ENCODE data around the gene NACA.

The NACA gene

DNA sequence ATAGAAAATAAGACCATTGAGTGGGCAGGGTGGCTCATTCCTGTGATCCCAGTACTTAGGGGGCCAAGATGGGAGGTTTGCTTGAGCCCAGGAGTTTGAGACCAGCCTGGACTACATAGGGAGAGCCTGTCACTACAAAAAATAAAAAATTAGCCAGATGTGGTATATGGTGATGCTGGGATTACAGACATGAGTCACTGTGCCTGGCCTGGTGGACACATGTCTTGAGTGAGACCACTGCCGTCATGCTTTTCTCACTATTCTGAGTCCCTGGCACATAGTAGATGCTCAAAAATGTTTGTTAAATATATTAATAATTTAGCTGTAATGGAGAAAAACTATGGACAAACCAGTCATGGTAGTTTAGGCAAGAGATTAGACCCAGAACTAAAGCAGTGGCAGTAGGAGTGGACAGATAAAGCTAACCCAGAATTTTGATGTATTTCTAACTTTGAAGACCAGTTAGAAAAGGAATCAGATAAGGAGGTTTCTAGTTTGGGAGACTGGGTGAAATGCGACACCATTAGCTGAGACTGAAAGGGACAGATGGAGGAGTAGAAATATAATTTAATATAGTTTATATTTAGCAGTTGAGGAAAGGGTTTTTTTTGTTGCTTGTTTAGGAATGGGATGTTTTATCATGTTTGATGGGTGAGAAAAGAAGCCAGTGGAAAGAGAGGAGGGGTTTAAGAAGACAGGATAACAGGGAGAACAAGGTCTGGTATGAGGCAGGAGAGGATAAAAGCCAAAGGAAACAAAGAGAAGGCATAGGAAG lies 29.6 kb downstream of the NACA start:
- TF ChIP-seq JUND (IDR thresholded peaks at IDR 0.05; ENCODE audit: low read depth): no peak
- in situ Hi-C loops (cut with HindIII; ENCODE audit: low pct_unique_long_range_greater_than_20kb, low sequenced_read_pairs): no loop called here
- DNase-seq (ENCODE audit: low read depth in 1 of 2, low spot score in 1 of 2): no peak

DNA sequence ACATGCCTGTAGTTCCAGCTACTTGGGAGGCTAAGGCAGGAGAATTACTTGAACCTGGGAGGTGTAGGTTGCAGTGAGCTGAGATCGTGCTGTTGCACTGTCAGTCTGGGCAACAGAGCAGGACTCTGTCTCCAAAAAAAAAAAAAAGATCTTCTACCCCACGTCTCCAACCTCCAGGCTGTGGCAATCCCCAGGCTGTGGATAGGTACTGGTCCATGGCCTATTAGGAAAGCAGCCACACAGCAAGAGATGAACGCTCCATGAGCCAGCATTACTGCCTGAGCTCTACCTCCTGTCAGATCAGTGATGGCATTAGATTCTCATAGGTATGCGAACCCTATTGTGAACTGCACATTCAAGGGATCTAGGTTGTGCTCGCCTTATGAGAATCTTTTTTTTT lies 30.9 kb downstream of the NACA start:
- in situ Hi-C loops (cut with HindIII; ENCODE audit: low pct_unique_long_range_greater_than_20kb, low sequenced_read_pairs): no loop called here
- no peak for TF ChIP-seq JUND (IDR thresholded peaks at IDR 0.05; ENCODE audit: low read depth)
- DNase-seq (ENCODE audit: low read depth in 1 of 2, low spot score in 1 of 2): no peak

DNA sequence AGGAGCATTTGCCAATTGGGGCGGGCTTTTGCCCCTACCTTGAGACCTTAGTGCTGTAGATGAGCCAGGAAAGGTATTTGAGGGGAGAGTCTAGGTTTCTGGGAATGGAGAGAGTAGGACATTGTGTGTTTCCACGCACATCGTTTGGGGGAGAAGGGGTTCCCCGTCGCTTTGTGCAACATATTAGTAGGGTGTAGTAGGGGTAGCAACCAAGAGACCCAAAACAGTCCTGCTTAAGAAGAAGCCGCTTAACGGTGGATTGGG lies 36.3 kb downstream of the NACA start:
- no peak for TF ChIP-seq JUND (IDR thresholded peaks at IDR 0.05; ENCODE audit: low read depth)
- in situ Hi-C loops (cut with HindIII; ENCODE audit: low pct_unique_long_range_greater_than_20kb, low sequenced_read_pairs): no loop called here
- DNase-seq (ENCODE audit: low read depth in 1 of 2, low spot score in 1 of 2): peak in 1 of 2 experiments; percentile 30

DNA sequence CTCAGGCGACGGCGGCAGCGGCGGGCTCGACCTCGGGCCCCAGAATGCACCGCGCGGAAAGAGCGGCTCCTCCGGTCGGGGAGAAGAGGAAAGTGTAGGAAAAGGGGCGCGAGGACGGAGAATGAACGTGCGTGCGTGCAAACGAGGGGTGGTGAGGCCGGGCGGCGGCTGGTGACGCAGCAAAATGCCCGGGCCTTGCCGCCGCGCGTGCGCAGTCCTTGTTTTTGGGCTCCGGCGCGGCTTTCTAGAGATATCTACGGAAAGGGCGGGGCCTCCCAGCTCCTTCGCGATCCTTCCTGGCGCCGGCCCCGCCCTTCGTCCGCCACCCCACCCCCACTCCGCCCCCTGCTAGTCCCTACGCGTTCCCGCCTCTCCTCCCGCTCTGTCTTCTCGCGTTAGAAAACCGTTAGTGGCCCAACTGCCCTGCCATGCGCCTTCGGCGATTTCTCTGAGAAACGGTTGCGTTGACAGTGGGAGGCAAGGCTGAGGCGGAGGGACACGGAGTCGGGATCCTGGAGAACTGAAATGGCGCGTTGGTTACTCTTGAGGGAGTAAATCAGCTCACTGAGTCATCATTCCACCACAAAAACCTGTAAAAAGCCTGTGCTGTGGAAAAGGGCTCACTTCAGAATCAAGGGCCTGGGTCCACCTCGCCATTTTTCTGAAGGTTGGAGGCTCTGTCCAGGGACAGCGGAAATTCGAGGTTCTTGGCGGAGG lies 36.8 kb downstream of the NACA start, which contains the start of gene PTGES3:
PTGES3 (minus strand) TSS at position 156 of the 717 bp plus-strand sequence. CDS start 285 bp downstream, outside the sequence.
- in situ Hi-C loops (cut with HindIII; ENCODE audit: low pct_unique_long_range_greater_than_20kb, low sequenced_read_pairs): no loop called here
- DNase-seq (ENCODE audit: low read depth in 1 of 2, low spot score in 1 of 2): peak; percentile 90 to 100
- TF ChIP-seq JUND (IDR thresholded peaks at IDR 0.05; ENCODE audit: low read depth): no peak

DNA sequence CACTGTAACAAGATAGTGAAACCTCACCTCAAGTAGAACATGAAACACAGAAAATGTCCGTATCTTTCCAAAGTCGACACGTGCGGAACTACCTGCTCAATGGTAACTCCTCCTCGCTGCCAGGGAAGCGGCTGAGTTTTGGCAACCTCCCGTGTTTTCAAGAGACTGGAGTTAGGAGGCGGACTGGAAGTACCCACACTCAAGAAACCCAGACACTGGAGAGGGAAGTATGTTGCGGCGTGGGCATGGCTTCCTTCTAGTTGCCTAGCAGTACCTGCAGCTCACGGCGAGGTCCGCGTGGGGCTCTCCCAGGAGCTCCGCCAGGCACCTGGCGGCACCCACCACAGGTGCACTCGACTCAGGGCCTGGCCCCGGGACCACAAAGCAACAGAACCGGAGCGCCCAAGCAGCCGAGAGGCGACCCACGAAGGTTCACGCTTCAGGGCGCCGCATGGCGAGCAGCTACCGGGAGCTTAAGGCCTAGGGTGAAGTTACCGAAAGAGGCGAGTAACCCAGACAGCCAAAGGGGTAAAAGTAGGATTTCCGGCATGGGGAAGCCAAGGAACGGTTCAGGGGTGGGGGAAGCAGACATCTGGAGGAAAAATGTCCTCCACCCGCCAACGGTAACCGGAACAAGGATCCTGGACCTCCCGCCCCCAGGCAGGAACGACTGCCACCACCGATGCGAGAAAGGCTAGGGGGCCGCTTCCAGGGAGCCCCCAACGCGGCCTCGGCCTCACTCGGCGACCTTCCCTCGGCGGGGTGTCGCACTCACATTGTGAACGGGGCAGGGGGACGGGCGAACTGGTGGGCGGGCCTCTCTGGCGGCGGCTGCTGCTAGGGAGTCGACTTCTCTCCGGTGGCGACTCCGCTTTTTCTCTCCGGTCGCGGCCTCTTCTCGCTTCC lies 37.6 kb downstream of the NACA start:
- in situ Hi-C loops (cut with HindIII; ENCODE audit: low pct_unique_long_range_greater_than_20kb, low sequenced_read_pairs): no loop called here
- TF ChIP-seq JUND (IDR thresholded peaks at IDR 0.05; ENCODE audit: low read depth): no peak
- DNase-seq (ENCODE audit: low read depth in 1 of 2, low spot score in 1 of 2): peak in 1 of 2 experiments; percentile 76

DNA sequence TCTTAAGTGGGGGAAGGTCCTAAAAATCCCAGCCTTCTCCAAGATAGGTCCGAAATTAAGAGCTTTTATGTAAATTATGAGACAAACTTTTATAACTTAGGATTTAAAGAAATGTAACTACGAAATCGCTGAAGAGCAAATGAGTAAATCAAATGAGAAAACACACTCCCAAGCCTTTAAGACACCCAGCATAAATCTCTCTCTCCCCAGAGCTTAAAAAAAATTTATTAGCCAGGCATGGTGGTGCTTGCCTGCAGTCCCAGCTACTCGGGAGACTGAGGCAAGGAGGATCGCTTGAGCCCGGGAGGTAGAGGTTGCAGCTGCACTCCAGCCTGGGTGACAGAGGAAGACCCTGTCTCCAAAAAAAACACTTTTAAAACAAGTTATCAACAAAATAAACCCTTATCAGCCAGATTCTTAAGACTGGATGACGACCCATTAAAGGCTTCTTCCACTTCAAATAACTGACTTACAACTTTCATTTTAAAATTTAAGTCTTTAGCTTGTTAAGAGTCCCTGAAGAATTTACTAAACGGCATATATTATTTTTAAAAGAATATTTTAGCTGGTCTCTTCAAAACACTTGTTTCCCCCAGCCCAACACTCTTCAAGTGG lies 40.2 kb downstream of the NACA start:
- peak in 1 of 2 experiments; percentile 24 for DNase-seq (ENCODE audit: low read depth in 1 of 2, low spot score in 1 of 2)
- in situ Hi-C loops (cut with HindIII; ENCODE audit: low pct_unique_long_range_greater_than_20kb, low sequenced_read_pairs): no loop called here
- TF ChIP-seq JUND (IDR thresholded peaks at IDR 0.05; ENCODE audit: low read depth): no peak

DNA sequence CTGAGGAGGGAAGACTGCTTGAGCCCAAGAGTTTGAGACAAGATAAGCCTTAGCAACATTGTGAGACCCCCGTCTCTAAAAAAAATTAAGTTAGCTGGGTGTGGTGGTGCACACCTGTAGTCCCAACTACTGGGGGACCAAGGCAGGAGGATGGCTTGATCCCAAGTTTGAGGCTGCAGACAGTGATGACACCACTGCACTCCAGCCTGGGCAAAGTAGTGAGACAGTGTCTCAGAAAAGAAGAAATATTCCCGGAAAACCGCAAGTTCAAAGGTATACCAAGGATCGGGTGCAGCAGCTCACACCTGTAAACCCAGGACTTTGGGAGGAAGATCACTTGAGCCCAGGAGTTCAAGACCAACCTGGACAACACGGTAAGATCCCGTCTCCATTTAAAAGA lies 42.8 kb downstream of the NACA start:
- TF ChIP-seq JUND (IDR thresholded peaks at IDR 0.05; ENCODE audit: low read depth): no peak
- in situ Hi-C loops (cut with HindIII; ENCODE audit: low pct_unique_long_range_greater_than_20kb, low sequenced_read_pairs): no loop called here
- DNase-seq (ENCODE audit: low read depth in 1 of 2, low spot score in 1 of 2): no peak

DNA sequence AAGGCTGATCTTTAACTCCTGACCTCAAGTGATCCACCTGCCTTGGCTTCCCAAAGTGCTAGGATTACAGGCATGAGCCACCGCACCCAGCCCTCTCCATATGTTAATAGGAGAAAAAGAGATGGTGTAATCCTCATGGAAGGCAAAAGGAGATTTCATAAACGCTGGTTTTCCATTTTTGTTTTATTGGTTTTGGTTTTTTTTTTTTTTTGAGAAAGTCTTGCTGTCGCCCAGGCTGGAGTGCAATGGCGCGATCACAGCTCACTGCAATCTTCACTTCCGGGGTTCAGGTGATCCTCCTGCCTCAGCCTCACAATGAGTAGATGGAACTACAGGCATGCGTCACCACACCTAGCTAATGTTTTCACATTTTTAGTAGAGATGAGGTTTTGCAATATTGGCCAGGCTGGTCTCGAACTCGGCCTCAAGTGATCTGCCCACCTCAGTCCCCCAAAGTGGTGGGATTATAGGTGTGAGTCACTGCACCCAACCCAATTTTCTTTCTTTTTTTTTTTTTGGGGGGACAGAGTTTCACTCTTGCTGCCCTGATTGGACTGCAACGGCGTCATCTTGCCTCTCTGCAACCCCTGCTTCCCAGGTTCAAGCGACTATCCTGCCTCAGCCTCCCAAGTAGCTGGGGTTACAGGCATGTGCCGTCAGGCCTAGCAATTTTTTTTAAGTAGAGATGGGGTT lies 45.1 kb downstream of the NACA start:
- no peak for DNase-seq (ENCODE audit: low read depth in 1 of 2, low spot score in 1 of 2)
- in situ Hi-C loops (cut with HindIII; ENCODE audit: low pct_unique_long_range_greater_than_20kb, low sequenced_read_pairs): no loop called here
- TF ChIP-seq JUND (IDR thresholded peaks at IDR 0.05; ENCODE audit: low read depth): no peak

DNA sequence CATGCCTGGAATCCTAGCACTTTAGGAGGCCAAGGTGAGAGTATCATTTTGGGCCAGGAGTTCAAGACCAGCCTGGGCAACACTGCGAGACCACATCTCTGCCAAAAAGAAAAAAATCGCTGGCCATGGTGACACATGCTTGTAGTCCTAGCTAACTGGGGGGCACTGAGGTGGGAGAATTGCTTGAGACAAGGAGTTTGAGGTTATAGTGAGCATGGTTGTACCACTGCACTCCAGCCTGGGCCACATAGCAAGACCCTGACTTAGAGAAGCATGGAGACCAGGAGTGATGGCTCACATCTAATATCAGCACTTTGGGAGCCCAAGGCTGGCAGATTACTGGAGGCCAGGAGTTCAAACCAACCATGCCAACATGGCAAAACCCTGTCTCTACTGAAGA lies 46.2 kb downstream of the NACA start:
- in situ Hi-C loops (cut with HindIII; ENCODE audit: low pct_unique_long_range_greater_than_20kb, low sequenced_read_pairs): no loop called here
- no peak for DNase-seq (ENCODE audit: low read depth in 1 of 2, low spot score in 1 of 2)
- TF ChIP-seq JUND (IDR thresholded peaks at IDR 0.05; ENCODE audit: low read depth): no peak

DNA sequence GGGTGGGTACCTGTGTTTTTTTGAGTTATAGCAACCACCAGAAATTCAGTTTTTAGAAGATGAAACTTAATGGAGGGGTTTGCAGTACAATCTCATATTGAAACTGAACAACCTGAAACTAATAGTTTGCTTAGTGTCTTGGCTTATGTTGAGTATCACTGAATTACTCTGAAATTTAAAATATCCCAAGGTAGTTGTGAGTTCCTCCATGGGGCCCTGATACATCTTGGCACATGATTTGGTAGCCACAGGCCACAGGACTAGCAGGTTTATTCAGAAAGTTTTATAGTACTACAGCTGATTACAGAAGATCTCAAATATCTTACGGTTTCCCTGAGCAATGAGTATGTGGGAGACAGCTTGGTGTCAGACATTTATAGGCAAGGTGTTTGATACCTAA lies 47.4 kb downstream of the NACA start:
- in situ Hi-C loops (cut with HindIII; ENCODE audit: low pct_unique_long_range_greater_than_20kb, low sequenced_read_pairs): no loop called here
- peak in 1 of 2 experiments; percentile 23 for DNase-seq (ENCODE audit: low read depth in 1 of 2, low spot score in 1 of 2)
- no peak for TF ChIP-seq JUND (IDR thresholded peaks at IDR 0.05; ENCODE audit: low read depth)

DNA sequence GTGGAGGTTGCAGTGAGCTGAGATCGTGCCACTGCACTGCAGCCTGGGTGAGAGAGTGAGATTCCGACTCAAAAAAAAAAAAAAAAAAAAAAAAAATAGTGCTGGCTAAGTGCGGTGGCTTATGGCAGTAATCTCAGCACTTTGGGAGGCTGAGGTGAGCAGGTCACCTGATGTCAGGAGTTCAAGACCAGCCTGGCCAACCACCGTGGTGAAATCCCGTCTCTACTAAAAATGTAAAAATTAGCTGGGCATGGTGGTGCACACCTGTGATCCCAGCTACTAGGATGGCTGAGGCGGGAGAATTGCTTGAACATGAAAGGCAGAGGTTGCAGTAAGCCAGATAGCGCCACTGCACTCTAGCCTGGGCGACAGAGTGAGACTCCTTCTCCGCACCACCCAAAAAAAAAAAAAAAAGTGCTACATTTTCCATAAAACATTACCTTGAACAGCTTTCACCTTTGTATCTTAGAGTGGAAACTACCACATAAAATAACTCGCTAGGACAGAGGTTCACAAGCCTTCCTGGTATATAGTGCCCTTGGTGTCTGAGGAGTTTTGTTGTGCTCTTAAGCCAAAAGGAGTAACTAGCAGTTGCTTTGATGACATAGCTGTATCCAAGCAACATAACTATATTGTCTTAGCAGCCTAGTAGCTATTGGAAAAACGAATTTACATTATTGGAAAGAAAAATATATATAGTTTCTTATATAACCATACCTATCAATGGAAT lies 48.1 kb downstream of the NACA start:
- DNase-seq (ENCODE audit: low read depth in 1 of 2, low spot score in 1 of 2): peak in 1 of 2 experiments; percentile 27
- in situ Hi-C loops (cut with HindIII; ENCODE audit: low pct_unique_long_range_greater_than_20kb, low sequenced_read_pairs): no loop called here
- TF ChIP-seq JUND (IDR thresholded peaks at IDR 0.05; ENCODE audit: low read depth): no peak
